RWPE1 (cell line): Measurements from ENCODE around the gene ZNF436.
"Not testable (repeated sequence)": the region's sequence is repeated elsewhere in the genome, so short reads cannot be mapped to it uniquely, and the experiment has no call there.

Source experiments
- CTCF ChIA-PET: fragments of 350-600 bp; sonication (Branson Sonifier 250); formaldehyde crosslinking; extraction: SDS; loops from one replicate; lab custom pipeline; 2021; lab: Yijun Ruan, JAX
- POLR2A ChIA-PET: fragments of 400-600 bp; formaldehyde crosslinking; extraction: SDS; loops from one replicate; lab custom pipeline; 2020; ENCODE audit warnings: antibody characterized with exemption; ENCODE audit not compliant: low non-redundant PET; lab: Yijun Ruan, JAX
- DNase-seq: peaks from one replicate; pipeline ENCODE4 v3.0.0; 2012; ENCODE audit warnings: low spot score
- H3K27ac ChIP-seq: fragments of 450-650 bp; 2 replicates; pipeline ENCODE4 v1.5.1; 2017
- CTCF ChIP-seq: fragments of 450-650 bp; conservative IDR thresholded peaks from 2 replicates; pipeline ENCODE4 v1.5.1; 2017; ENCODE audit warnings: low read depth, mild to moderate bottlenecking

Gene ZNF436

GRCh38 chr1:23337869-23338268 is 31.8 kb downstream of the ZNF436 start:
- CTCF ChIA-PET: interaction anchor here (0.6 kb wide), 1 partner anchor 63 kb away, joined by 3 read pairs; no protein-coding TSS in a partner anchor
- H3K27ac ChIP-seq: no peak overlapping the region
- DNase-seq: no peak
- POLR2A ChIA-PET: no interaction called here
- TF ChIP-seq CTCF: no peak

- no peak for DNase-seq
- peak overlapping the region; percentile 24; the same call in 1 of the 2 replicates for H3K27ac ChIP-seq
- POLR2A ChIA-PET: no interaction called here
- CTCF ChIA-PET: interaction anchor here (0.6 kb wide), 1 partner anchor 13 kb away, joined by 4 read pairs; no protein-coding TSS in a partner anchor
- no peak for TF ChIP-seq CTCF
Observed at GRCh38 chr1:23331713-23332112, 37.9 kb downstream of the ZNF436 start.

- CTCF ChIA-PET: no interaction called here
- POLR2A ChIA-PET: no interaction called here
Observed at GRCh38 chr1:23330846-23331245, 38.8 kb downstream of the ZNF436 start.

GRCh38 chr1:23325393-23325792 is 44.2 kb downstream of the ZNF436 start:
- no peak overlapping the region for H3K27ac ChIP-seq
- DNase-seq: no peak
- CTCF ChIA-PET: interaction anchor here (0.5 to 0.7 kb wide), 2 partner anchors 79 to 1454 kb away, joined by 3 to 5 read pairs; no protein-coding TSS in a partner anchor
- no peak for TF ChIP-seq CTCF
- POLR2A ChIA-PET: no interaction called here

More at GRCh38 chr1:23330846-23331245, 38.8 kb downstream of the ZNF436 start:
- TF ChIP-seq CTCF: no peak
- H3K27ac ChIP-seq: no peak overlapping the region
- no peak for DNase-seq

GRCh38 chr1:23322770-23323169 is 46.9 kb downstream of the ZNF436 start:
- ChIA-PET CTCF (no interaction called here), POLR2A (no interaction called here)
- no peak for TF ChIP-seq CTCF
- no peak for DNase-seq
- H3K27ac ChIP-seq: no peak overlapping the region

GRCh38 chr1:23310280-23310679 is 59.4 kb downstream of the ZNF436 start:
- CTCF ChIA-PET, DNase-seq, POLR2A ChIA-PET: not testable (repeated sequence)
- H3K27ac ChIP-seq: peak overlapping the region; percentile 49
